NB4 (cell line): ENCODE results near the gene C1QTNF9.

Source experiments
- CTCF ChIP-seq: IDR thresholded peaks from one replicate; pipeline ENCODE4 v1.5.1; 2012; ENCODE audit warnings: low read depth, low read length
- MAX ChIP-seq: IDR thresholded peaks from 2 replicates; pipeline ENCODE4 v1.6.1; 2011; ENCODE audit warnings: low read depth, low read length
- MYC ChIP-seq: IDR thresholded peaks from 2 replicates; pipeline ENCODE4 v1.6.1; 2011; ENCODE audit warnings: low read depth, low read length
- POLR2A ChIP-seq: IDR thresholded peaks from 2 replicates; pipeline ENCODE4 v1.6.1; 2011; ENCODE audit warnings: mild to moderate bottlenecking; ENCODE audit not compliant: insufficient read length; ENCODE audit errors: extremely low read depth

GRCh38 chr13:24348385-24348784 lies 39.0 kb downstream of the C1QTNF9 start:
- TF ChIP-seq CTCF = no peak
- TF ChIP-seq MAX = no peak
- TF ChIP-seq MYC = no peak
- TF ChIP-seq POLR2A = no peak
